ENCODE measurements around the gene DDX50. TPM values are rescaled to one million over a fixed set of nuclear protein-coding genes. Genes with fewer than 3 reads are reported as not detected.
A peak's percentile ranks its signal among the peaks of the same experiment; 100 is the strongest.

Gene DDX50
- total RNA-seq, 1 experiment from 2014 or later: 44.4 TPM

- Mint-ChIP-seq H3K27ac (ENCODE audit: unreplicated experiment) (peak overlapping the region; percentile 81), H3K4me1 (ENCODE audit: low read depth, unreplicated experiment) (peaks cover 29% of the 10 kb centered on the region), H3K27me3 (ENCODE audit: unreplicated experiment) (no peaks in the 10 kb centered on the region), H3K36me3 (ENCODE audit: insufficient read depth, unreplicated experiment) (peaks cover 48% of the 10 kb centered on the region), H3K4me3 (ENCODE audit: low read depth, unreplicated experiment) (peak overlapping the region; percentile 87), H3K9me3 (ENCODE audit: low read depth, unreplicated experiment) (no peaks in the 10 kb centered on the region)
- intact Hi-C loops (cut with micrococcal nuclease; ENCODE audit: unreplicated experiment): no loop called here
- TF ChIP-seq CTCF (IDR thresholded peaks at IDR 0.05; ENCODE audit: unreplicated experiment): no peak
- CTCF ChIA-PET: interaction anchor here (1.4 kb wide), 1 partner anchor 104 kb away, joined by 4 read pairs; no protein-coding TSS in a partner anchor
- BruUV-seq (replicated peaks): no TSS peak
- no peak for DNase-seq
These were observed 88.3 kb downstream of the DDX50 start for GRCh38 chr10:68989317-68989990.

- Mint-ChIP-seq H3K36me3 (ENCODE audit: insufficient read depth, unreplicated experiment) (peaks cover 23% of the 10 kb centered on the region), H3K27me3 (ENCODE audit: unreplicated experiment) (no peaks in the 10 kb centered on the region), H3K4me3 (ENCODE audit: low read depth, unreplicated experiment) (no peak overlapping the region), H3K4me1 (ENCODE audit: low read depth, unreplicated experiment) (peaks cover 45% of the 10 kb centered on the region), H3K9me3 (ENCODE audit: low read depth, unreplicated experiment) (no peaks in the 10 kb centered on the region), H3K27ac (ENCODE audit: unreplicated experiment) (no peak overlapping the region)
- CTCF ChIA-PET: interaction anchor here (0.5 kb wide), 1 partner anchor 9 kb away, joined by 9 read pairs; no protein-coding TSS in a partner anchor
- intact Hi-C loops (cut with micrococcal nuclease; ENCODE audit: unreplicated experiment): no loop called here
- DNase-seq: no peak
- no TSS peak for BruUV-seq (replicated peaks)
- TF ChIP-seq CTCF (IDR thresholded peaks at IDR 0.05; ENCODE audit: unreplicated experiment): no peak
These were observed 91.7 kb downstream of the DDX50 start for GRCh38 chr10:68992636-68993440.

Other genes with a start within 250 kb of the DDX50 start
- gene CCAR1, start 180.1 kb upstream of the DDX50 start, total RNA-seq (2022): 105 and 113 TPM in 2 replicates
- 2.7 TPM in 2 replicates for gene STOX1, start 73.8 kb upstream of the DDX50 start, total RNA-seq (2022)
- 135 and 144 TPM in 2 replicates for gene DDX21, start 54.9 kb downstream of the DDX50 start, total RNA-seq (2022)
- gene KIFBP, start 87.5 kb downstream of the DDX50 start, total RNA-seq (2022): 36.7 and 40.0 TPM in 2 replicates
- not detected in 2 replicates for gene SRGN, start 186.8 kb downstream of the DDX50 start, total RNA-seq (2022)
- gene VPS26A, start 222.9 kb downstream of the DDX50 start, total RNA-seq (2022): 77.1 and 80.3 TPM in 2 replicates